GM13977 (cell line): ENCODE results near the gene ZBTB42.

Experiments used
- DNase-seq: peaks from one replicate; pipeline ENCODE4 v3.0.0; 2012; ENCODE audit warnings: low spot score
- CTCF ChIP-seq: IDR thresholded peaks from 2 replicates; pipeline ENCODE4 v1.5.1; 2012; ENCODE audit warnings: mild to moderate bottlenecking, control low read depth; ENCODE audit not compliant: insufficient read depth; ENCODE audit errors: extremely low read depth, missing control alignments
- in situ Hi-C: fragments of 300-500 bp; cut with MboI; formaldehyde crosslinking; loops from one replicate; pipeline ENCODE4 v1.12.0; 2022; ENCODE audit warnings: low sequenced_read_pairs, low pct_unique_long_range_greater_than_20kb, mixed read lengths, inconsistent platforms; ENCODE audit not compliant: unreplicated experiment

Gene ZBTB42

DNA sequence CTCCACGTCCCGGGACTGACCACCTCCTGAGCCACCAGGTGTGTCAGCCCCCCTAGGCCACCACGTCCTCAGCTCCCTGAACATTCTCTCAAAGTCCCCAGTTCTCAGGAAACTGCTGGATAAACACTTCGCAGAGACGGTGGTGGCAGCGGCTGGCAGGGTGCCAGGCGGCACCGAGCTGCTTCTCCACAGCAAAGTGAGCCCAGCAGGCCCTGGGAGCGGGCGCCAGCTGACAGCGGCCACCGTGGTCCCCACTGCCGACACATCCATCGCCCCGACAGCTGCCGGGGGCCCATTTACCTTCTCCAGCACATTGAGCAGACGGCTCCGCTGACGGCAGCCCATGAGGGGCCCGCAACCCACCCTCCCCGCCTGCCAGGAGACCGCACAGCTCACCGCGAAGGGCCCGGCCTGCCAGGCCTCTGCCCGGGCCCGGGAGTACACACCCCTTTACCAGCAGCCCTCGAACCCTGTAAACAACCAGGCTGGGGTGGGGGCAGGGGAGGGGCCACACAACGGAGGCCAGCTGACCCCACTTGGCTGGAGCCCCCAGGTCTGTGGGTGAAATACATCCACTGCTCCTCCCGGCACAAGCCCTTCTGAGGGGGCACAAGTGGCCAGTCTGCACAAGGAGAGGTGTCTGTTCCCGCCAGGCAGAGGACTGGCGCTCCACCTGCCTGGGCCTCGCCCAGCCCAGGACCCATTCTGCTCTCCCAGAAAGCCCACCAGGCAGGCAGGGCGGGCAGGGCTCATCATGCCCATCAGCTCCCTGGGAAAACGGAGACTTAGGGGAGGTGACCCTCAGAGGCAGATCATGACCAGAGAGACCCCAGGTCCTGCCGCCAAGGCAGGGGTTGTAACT, 15.8 kb upstream of the ZBTB42 start:
- no peak for TF ChIP-seq CTCF
- DNase-seq, result no peak
- in situ Hi-C loops, result no loop called here

DNA sequence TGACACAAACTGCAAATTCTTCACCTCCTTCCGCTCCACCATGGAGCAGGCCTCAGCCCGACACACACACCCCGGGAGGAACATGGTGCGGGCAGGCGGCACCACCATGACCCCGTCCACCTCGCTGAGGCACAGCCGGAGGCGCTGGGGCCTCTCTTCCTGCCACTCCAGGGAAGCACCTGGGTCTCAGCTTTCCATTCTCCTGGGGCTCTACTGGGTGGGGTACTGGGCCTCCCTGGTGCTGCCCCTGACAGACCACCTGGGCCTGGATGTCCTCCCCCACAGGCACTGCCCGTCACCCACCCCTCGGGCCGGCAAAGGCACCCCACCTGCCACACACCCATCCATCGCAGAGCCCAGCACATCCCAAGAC, 15.2 kb upstream of the ZBTB42 start:
- DNase-seq, result no peak
- in situ Hi-C loops, result no loop called here
- TF ChIP-seq CTCF, result no peak

GRCh38 chr14:104786091-104786586, 14.8 kb upstream of the ZBTB42 start:
- DNase-seq, result no peak
- in situ Hi-C loops, result no loop called here
- TF ChIP-seq CTCF, result no peak

GRCh38 chr14:104786726-104787675, 13.9 kb upstream of the ZBTB42 start:
- TF ChIP-seq CTCF, result no peak
- in situ Hi-C loops, result no loop called here
- no peak for DNase-seq

GRCh38 chr14:104787736-104788135, 13.2 kb upstream of the ZBTB42 start:
- in situ Hi-C loops, result no loop called here
- no peak for TF ChIP-seq CTCF
- no peak for DNase-seq

- no peak for DNase-seq
- in situ Hi-C loops, result no loop called here
- no peak for TF ChIP-seq CTCF
Observed at GRCh38 chr14:104788161-104788818, 12.6 kb upstream of the ZBTB42 start.
